ENCODE results near the gene TRAP1.
"Not testable (repeated sequence)": the region's sequence is repeated elsewhere in the genome, so short reads cannot be mapped to it uniquely, and the experiment has no call there.

TRAP1 gene

GRCh38 chr16:3736116-3736515 lies 18.8 kb upstream of the TRAP1 start:
- no peak for DNase-seq (ENCODE audit: low spot score)

GRCh38 chr16:3735541-3735940 lies 18.2 kb upstream of the TRAP1 start:
- no peak for DNase-seq (ENCODE audit: low spot score)

GRCh38 chr16:3734758-3735221 lies 17.5 kb upstream of the TRAP1 start:
- DNase-seq (ENCODE audit: low spot score): no peak

- no peak for DNase-seq (ENCODE audit: low spot score)
These were observed 16.9 kb upstream of the TRAP1 start for GRCh38 chr16:3734084-3734757.

- no peak for DNase-seq (ENCODE audit: low spot score)
These were observed 14.8 kb upstream of the TRAP1 start for GRCh38 chr16:3732171-3732570.

GRCh38 chr16:3731126-3731935 lies 14.0 kb upstream of the TRAP1 start:
- DNase-seq (ENCODE audit: low spot score): no peak

- DNase-seq (ENCODE audit: low spot score): no peak
These were observed 13.1 kb upstream of the TRAP1 start for GRCh38 chr16:3730161-3731125.

- no peak for DNase-seq (ENCODE audit: low spot score)
These were observed 12.1 kb upstream of the TRAP1 start for GRCh38 chr16:3729161-3730112.

- DNase-seq (ENCODE audit: low spot score): no peak
These were observed 11.3 kb upstream of the TRAP1 start for GRCh38 chr16:3728424-3729160.

- DNase-seq (ENCODE audit: low spot score): no peak
These were observed 10.6 kb upstream of the TRAP1 start for GRCh38 chr16:3727806-3728381.

- no peak for DNase-seq (ENCODE audit: low spot score)
These were observed 8.8 kb upstream of the TRAP1 start for GRCh38 chr16:3726021-3726687.

GRCh38 chr16:3725276-3725675 lies 8.0 kb upstream of the TRAP1 start:
- no peak for DNase-seq (ENCODE audit: low spot score)

- no peak for DNase-seq (ENCODE audit: low spot score)
These were observed 5.2 kb upstream of the TRAP1 start for GRCh38 chr16:3722508-3722907.

GRCh38 chr16:3720418-3720817 lies 3.1 kb upstream of the TRAP1 start:
- DNase-seq (ENCODE audit: low spot score): no peak

- DNase-seq (ENCODE audit: low spot score): no peak
These were observed 1.3 kb upstream of the TRAP1 start for GRCh38 chr16:3718628-3719027.

- no peak for DNase-seq (ENCODE audit: low spot score)
These were observed 681 bp upstream of the TRAP1 start for GRCh38 chr16:3718019-3718391.

- DNase-seq (ENCODE audit: low spot score): peak; percentile 14
These were observed 491 bp downstream of the TRAP1 start for GRCh38 chr16:3716831-3717234.

- DNase-seq (ENCODE audit: low spot score): no peak
These were observed 1.9 kb downstream of the TRAP1 start for GRCh38 chr16:3715430-3715829.

- not testable (repeated sequence) for DNase-seq (ENCODE audit: low spot score)
These were observed 2.9 kb downstream of the TRAP1 start for GRCh38 chr16:3714378-3714777.

Measured in CD4-positive, alpha-beta T cell treated with Interleukin-15 for 4 hours (primary cell).